HepG2 (cell line): Measurements from ENCODE around the gene ZNF575. TPM values are rescaled to one million over a fixed set of nuclear protein-coding genes. Genes with fewer than 3 reads are reported as not detected.

Source experiments
- BATF2 ChIP-seq: sonication (generic); formaldehyde crosslinking; IDR thresholded peaks from 2 replicates; pipeline ENCODE4 v1.8.0; 2022; ENCODE audit warnings: mild to moderate bottlenecking, missing genetic modification reagents, moderate library complexity
- CBX1 ChIP-seq: IDR thresholded peaks from one replicate; pipeline ENCODE4 v1.6.1; 2016; ENCODE audit warnings: antibody characterized with exemption, low read depth
- HOXD1 ChIP-seq: sonication (generic); formaldehyde crosslinking; IDR thresholded peaks from 2 replicates; pipeline ENCODE4 v1.5.0; 2020; ENCODE audit warnings: missing genetic modification reagents
- IRF2 ChIP-seq: IDR thresholded peaks from 2 replicates; pipeline ENCODE4 v1.6.1; 2018; ENCODE audit warnings: missing genetic modification reagents, missing compliant biosample characterization
- NFKB2 ChIP-seq: sonication (generic); formaldehyde crosslinking; IDR thresholded peaks from 2 replicates; pipeline ENCODE4 v1.4.0; 2020; ENCODE audit warnings: missing genetic modification reagents, borderline replicate concordance
- SKIL ChIP-seq: sonication (generic); formaldehyde crosslinking; IDR thresholded peaks from 2 replicates; pipeline ENCODE4 v1.8.0; 2022; ENCODE audit warnings: missing genetic modification reagents, mild to moderate bottlenecking, moderate library complexity, borderline replicate concordance
- TRAFD1 ChIP-seq: sonication (generic); formaldehyde crosslinking; IDR thresholded peaks from 2 replicates; pipeline ENCODE4 v1.5.1; 2020; ENCODE audit warnings: missing genetic modification reagents, mild to moderate bottlenecking, borderline replicate concordance
- ZNF138 ChIP-seq: sonication (generic); formaldehyde crosslinking; IDR thresholded peaks from 2 replicates; pipeline ENCODE4 v1.5.0; 2020; ENCODE audit warnings: mild to moderate bottlenecking, low read depth, missing genetic modification reagents
- ZNF256 ChIP-seq: sonication (generic); formaldehyde crosslinking; conservative IDR thresholded peaks from 2 replicates; pipeline ENCODE4 v1.4.0; 2020; ENCODE audit warnings: missing genetic modification reagents
- ZNF577 ChIP-seq: sonication (generic); formaldehyde crosslinking; IDR thresholded peaks from 2 replicates; pipeline ENCODE4 v1.4.0; 2020; ENCODE audit warnings: mild to moderate bottlenecking, low read depth, missing genetic modification reagents, borderline replicate concordance
- ZNF646 ChIP-seq: sonication (generic); formaldehyde crosslinking; IDR thresholded peaks from 2 replicates; pipeline ENCODE4 v1.9.0; 2021; ENCODE audit warnings: mild to moderate bottlenecking, missing genetic modification reagents
- polyA plus RNA-seq, 8 experiments: library from polyadenylated mRNA; depleted of rRNA in 3 of 8; stranded (reverse) in 7 of 8; unstranded in 1 of 8; fragments of >200 nt; fragmentation: Illumina TruSeq in 4 of 8; extraction: Trizol in 4 of 8; gene quantifications; 2 replicates each; pipeline versions ENCODE4 v1.2.1 to v1.2.3, GENCODE V29; 2011 to 2016; ENCODE audit warnings: low read depth in 4 of 8, missing spikeins in 1 of 8, mixed read lengths in 1 of 8; ENCODE audit not compliant: insufficient read depth in 1 of 8
- total RNA-seq, 5 experiments: library from RNA; depleted of rRNA; stranded (reverse); fragments of >200 nt; fragmentation: Illumina TruSeq; extraction: Trizol; gene quantifications; 2 replicates each; pipeline ENCODE4 v1.2.3, GENCODE V29; 2016; ENCODE audit warnings: low read depth in 1 of 5
- TF ChIP-seq, protein P1 (sequence below): sonication (generic); formaldehyde crosslinking; IDR thresholded peaks from 2 replicates; pipeline ENCODE4 v1.5.0; 2020; ENCODE audit warnings: mild to moderate bottlenecking, missing genetic modification reagents
- TF ChIP-seq, protein P2 (sequence below): sonication (generic); formaldehyde crosslinking; IDR thresholded peaks from 2 replicates; pipeline ENCODE4 v1.8.1; 2023; ENCODE audit warnings: missing genetic modification reagents, inconsistent platforms, borderline replicate concordance
- TF ChIP-seq, protein P3 (sequence below): sonication (generic); formaldehyde crosslinking; conservative IDR thresholded peaks from 2 replicates; pipeline ENCODE4 v1.4.0; 2020; ENCODE audit warnings: missing genetic modification reagents

ZNF575 gene
- total and polyA plus RNA-seq, 2 of the 13 experiments (the other 11 are each of a cell fraction or from before 2014, with no cell fraction given), result 0.17 to 0.27 TPM

- TF ChIP-seq ZNF646 (CRISPR knock-in tag) (no peak), NFKB2 (CRISPR knock-in tag) (no peak), ZNF577 (CRISPR knock-in tag) (no peak), BATF2 (no peak), CBX1 (no peak), SKIL (CRISPR knock-in tag) (no peak), ZNF138 (no peak), ZNF256 (CRISPR knock-in tag) (no peak), IRF2 (CRISPR knock-in tag) (peak; percentile 72; the same call in 1 of the 2 replicates), TRAFD1 (CRISPR knock-in tag) (no peak), HOXD1 (CRISPR knock-in tag) (no peak)
- TF ChIP-seq, protein P1, sequence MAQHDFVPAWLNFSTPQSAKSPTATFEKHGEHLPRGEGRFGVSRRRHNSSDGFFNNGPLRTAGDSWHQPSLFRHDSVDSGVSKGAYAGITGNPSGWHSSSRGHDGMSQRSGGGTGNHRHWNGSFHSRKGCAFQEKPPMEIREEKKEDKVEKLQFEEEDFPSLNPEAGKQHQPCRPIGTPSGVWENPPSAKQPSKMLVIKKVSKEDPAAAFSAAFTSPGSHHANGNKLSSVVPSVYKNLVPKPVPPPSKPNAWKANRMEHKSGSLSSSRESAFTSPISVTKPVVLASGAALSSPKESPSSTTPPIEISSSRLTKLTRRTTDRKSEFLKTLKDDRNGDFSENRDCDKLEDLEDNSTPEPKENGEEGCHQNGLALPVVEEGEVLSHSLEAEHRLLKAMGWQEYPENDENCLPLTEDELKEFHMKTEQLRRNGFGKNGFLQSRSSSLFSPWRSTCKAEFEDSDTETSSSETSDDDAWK (CRISPR knock-in tag), result no peak
- TF ChIP-seq, protein P2, sequence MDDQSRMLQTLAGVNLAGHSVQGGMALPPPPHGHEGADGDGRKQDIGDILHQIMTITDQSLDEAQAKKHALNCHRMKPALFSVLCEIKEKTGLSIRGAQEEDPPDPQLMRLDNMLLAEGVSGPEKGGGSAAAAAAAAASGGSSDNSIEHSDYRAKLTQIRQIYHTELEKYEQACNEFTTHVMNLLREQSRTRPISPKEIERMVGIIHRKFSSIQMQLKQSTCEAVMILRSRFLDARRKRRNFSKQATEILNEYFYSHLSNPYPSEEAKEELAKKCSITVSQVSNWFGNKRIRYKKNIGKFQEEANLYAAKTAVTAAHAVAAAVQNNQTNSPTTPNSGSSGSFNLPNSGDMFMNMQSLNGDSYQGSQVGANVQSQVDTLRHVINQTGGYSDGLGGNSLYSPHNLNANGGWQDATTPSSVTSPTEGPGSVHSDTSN (CRISPR knock-in tag), result no peak
- TF ChIP-seq, protein P3, sequence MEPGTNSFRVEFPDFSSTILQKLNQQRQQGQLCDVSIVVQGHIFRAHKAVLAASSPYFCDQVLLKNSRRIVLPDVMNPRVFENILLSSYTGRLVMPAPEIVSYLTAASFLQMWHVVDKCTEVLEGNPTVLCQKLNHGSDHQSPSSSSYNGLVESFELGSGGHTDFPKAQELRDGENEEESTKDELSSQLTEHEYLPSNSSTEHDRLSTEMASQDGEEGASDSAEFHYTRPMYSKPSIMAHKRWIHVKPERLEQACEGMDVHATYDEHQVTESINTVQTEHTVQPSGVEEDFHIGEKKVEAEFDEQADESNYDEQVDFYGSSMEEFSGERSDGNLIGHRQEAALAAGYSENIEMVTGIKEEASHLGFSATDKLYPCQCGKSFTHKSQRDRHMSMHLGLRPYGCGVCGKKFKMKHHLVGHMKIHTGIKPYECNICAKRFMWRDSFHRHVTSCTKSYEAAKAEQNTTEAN (CRISPR knock-in tag), result no peak
Observed at GRCh38 chr19:43499042-43499441, 33.9 kb upstream of the ZNF575 start (continued).
